GM18858 (cell line): Measurements from ENCODE around the gene VAPB.
A peak's percentile ranks its signal among the peaks of the same experiment; 100 is the strongest.
"Not testable (repeated sequence)": the region's sequence is repeated elsewhere in the genome, so short reads cannot be mapped to it uniquely, and the experiment has no call there.

Source experiments
- ATAC-seq: cut with Tn5 transposase; IDR thresholded peaks from one replicate; pipeline ENCODE4 v1.9.1; 2021; ENCODE audit not compliant: unreplicated experiment

VAPB gene

DNA sequence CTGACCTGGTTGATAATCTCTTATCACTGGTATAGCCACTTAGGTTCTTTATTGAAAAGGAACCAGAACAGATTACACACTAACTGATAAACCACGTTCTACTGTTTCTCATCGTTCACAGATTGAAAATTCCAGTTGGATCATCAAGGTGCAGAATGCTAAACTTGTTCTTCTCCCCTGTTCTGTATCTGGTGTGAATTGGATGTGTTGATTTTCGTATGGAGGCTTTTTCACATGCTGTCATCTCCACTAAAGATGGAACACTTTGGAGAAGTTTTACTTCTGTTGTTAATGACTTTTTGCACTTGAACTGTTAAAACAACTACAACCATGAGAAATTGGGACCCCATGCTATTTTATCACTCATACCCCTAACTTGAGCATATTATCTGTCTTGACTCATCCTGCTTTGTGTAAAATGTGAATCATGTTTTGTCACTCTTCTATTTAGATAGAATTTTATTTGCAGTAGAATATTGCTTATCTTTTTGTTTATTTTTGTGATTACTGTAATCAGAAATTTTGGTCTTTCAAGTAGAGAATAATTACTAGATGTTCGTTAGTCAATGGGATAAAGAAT lies 17.5 kb downstream of the VAPB start:
- ATAC-seq: no peak

DNA sequence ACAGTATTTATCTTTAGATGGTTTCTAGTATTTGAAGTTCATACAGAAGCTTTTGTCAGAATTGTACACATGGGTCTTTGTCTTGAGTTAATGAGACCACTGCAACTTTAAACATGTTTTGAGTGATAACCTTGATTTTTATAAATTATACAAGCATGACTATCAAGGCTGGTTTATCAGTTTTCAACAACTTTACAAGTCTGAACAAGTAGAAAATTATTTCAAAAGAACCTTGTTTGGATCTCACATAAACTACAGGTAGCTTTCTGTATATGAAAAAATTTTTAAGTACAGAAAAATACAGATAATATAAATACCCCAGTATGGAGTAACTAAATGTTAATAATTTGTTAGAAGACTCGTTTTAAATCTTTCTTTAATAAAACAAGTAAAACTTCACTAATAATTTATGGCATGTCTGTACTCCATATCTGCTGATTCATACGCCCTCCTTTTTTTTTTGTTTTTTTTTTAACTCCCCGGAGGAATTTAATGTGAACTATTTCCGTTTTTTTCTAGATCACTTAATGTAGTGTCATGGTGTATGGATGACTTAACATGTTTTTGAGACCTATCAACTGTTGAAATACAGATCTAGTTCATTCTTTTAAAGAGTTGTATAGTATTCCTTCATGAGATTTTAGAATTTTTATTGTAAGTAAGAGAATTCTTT lies 18.3 kb downstream of the VAPB start:
- ATAC-seq: no peak

DNA sequence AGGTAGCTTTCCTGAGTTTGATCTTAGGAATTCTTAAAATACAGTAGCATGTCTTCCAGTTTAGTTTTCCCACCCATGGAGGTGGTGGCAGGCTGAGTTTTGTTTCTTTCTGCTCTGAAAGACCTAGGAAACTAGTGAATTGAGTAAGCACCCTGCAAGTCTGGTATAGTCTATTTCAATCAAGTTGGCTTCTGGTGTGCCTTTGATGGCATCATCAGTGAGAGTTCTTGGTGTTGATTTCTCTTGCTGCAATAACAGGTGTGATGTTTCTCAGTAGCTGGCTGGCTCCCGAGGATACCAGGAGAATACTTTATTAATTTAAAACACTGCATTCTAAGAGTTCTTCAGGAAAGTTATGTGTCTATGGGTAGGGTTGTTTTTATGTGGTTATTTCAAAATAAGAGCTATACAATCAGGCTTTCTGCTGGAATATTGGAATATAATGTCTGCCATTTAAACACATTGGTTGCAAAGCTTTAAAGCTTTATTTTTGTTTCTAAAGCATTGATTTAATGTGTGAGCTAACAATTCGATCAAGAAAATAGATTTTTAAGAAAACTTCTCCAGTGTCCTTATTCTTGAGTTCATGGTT lies 19.0 kb downstream of the VAPB start:
- peak; percentile 45 for ATAC-seq

DNA sequence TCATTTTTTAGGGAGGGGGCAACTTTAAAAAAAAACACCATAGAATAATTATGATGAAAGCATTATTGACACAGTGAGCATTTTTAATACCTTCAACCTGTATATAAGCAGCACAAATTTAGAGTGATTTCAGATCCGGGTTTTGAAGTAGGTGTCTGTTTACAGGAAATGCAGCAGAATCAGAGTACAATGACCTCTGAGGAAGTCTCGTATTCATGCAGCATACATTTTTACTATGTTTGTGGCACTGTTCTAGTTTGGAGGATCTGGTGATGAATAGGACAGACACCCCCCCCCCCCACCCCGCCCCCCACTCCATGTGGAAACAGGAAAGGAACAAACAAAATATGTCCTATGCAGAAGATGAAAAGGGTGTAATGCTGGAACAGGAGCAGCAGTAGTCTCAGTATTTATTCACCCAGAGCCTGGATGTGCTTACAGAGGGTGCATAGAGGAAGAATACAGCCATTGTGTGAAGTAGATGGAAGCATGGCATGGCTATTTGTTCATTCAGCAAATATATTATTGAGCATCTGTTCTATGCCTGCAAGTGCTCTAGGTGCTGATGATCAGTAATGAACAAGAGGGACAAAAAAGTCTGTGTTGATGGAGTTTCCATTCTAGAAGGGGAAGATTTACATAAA lies 19.7 kb downstream of the VAPB start:
- ATAC-seq: no peak

DNA sequence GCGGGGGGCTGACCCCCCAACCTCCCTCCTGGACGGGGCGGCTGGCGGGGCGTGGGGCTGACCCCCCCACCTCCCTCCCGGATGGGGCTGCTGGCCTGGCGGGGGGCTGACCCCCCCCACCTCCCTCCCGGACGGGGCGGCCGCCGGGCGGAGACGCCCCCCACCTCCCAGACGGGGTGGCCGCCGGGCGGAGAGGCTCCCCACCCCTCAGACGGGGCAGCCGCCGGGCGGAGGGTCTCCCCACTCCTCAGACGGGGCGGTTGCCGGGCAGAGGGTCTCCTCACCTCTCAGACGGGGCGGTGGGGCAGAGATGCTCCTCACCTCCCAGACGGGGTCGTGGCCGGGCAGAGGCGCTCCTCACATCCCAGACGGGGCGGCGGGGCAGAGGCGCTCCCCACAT lies 25.2 kb downstream of the VAPB start:
- not testable (repeated sequence) for ATAC-seq

DNA sequence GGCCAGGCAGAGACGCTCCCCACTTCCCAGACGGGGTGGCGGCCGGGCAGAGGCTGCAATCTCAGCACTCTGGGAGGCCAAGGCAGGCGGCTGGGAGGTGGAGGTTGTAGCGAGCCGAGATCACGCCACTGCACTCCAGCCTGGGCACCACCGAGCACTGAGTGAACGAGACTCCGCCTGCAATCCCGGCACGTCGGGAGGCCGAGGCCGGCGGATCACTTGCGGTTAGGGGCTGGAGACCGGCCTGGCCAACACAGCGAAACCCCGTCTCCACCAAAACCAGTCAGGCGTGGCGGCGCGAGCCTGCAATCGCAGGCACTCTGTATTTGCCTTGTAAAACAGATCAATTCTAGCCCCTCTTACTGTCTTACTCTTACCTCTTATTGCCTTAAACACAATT lies 25.8 kb downstream of the VAPB start:
- not testable (repeated sequence) for ATAC-seq

DNA sequence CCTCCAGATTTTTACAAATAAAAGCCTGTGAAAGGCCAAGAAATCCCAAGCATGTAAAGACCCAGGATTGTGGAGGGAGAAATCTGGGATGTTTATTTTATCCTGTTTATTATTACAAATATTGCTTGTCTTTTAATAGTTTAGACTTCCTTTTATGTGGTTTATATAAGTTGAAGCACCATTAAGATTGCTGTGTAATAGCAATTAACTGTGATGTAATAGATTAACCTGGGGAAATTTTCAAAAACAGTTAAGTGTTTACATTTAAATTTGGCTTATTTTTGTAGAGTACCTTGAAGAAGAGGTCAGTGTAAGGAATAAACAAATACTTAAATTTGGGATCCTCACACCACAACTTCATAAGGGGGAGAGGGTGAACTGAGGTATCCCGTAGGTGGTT lies 27.0 kb downstream of the VAPB start:
- no peak for ATAC-seq

DNA sequence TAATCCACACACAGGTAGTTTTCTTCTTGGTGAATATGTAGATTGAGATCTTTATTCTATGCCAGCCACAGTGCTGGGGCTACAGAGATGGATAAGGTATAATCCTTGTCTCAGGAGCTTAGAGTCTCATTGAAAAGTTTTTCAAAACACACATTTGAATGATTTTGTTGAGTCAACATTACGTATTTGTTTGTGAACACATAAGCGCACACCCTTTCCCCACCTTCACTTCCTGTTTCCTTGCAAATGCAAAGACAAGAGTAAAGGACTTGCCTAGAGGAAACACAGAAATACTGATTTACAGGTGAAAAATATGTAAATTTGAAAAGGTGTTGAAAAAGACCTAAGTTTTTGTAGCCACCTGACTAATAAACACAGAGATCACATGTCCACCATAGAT lies 27.8 kb downstream of the VAPB start:
- no peak for ATAC-seq

DNA sequence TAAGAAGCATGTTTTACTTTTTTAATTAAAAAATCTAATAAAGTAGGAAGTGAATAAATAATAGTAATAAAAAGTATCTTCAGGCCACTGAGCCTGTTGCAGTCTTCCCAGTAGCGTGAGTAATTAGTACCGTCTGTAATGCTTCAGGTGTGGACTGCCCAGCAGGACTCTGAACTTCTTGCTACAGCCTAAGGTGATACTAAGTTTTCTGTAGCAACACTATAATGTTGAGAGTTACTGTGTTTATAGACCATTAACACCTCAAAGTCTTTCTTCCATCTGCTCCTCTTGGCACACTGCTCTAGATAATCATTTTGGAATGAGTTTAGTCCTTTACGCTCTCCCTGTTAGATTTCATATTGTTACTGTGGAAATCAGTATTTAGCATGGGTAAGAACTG lies 28.4 kb downstream of the VAPB start:
- no peak for ATAC-seq

DNA sequence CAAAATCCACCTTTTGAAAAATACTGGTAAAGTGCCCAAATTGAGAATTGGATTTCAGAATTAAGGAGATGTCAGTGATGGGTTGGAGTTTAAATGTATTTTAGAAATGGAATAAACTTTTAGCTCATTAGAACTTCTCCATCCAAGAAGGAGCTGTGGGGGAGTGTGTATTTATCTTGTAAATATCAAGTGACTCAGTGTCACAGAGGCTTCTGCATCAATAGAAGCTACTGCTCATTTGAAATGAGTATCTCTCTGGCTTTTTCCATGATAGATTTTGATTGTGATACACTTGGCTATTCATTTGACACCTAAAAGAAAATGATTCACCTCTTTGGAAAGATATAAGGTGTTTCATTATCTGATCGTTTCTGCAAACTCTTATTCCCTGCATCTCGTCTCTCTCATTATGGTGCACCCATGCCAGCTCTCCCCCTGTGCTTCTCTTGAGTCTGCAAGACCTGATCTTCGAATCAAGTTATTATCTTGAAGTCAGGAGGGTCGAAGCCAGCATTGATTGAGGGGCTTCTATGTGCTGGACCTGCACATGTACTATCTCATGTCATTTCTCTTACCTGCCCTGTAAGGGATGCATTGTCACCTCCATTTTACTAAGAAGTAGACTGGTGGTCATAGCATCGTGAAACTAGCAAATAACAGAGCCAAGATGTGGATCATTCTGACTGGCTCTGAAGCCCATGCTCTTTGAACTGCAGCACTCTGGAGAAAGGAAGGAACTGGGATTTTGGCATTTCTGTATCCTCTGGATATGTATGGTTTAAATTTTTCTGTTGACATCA lies 30.1 kb downstream of the VAPB start:
- no peak for ATAC-seq

DNA sequence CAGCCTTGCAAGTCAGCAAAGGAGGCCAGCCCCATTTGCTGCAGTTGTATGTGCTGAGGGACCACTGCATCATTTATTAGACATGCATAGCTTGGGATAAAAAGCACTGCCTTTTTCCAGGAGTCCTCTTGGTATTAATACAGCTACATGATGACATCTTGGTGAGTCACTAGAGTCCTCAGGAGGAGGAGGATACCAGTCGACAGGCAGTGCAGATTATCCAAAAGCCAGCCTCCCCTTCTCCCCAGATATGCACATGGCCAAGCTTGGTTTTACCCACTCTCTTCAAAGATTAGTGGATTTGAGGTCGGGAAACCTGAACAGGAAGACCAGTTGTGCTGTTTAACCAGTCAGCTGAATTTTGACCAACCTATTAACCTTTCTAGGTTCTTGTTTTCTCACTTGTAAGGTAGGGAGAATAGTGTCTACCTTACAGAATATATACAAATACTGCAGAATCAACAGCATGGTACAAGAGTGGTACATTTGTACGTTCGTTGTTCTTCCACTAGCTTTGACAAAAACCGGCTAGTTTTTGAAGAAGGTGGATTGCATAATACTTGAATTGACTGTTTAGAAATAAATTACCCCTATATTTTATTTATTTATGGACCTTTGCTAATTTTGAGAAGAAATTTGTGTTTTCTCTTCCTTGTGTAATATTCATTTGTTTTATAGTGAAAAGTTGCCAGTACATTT lies 31.9 kb downstream of the VAPB start:
- ATAC-seq: no peak

DNA sequence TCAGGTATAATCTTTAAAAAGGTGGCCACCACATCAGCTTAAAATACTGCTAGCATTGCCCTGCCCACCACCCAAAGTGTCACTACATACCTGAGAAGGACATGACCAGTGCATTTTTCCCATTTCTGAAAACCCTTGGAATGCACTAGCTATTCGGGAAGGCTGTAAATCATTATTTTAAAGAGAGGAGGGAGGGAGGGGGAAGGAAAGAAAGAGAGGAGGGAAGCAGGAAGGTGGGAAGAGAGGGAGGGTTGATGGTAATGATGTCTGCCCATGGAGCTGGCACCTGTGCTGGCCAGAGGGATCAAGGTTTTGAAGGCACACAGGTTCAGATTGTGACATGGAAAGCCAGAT lies 32.4 kb downstream of the VAPB start:
- no peak for ATAC-seq

DNA sequence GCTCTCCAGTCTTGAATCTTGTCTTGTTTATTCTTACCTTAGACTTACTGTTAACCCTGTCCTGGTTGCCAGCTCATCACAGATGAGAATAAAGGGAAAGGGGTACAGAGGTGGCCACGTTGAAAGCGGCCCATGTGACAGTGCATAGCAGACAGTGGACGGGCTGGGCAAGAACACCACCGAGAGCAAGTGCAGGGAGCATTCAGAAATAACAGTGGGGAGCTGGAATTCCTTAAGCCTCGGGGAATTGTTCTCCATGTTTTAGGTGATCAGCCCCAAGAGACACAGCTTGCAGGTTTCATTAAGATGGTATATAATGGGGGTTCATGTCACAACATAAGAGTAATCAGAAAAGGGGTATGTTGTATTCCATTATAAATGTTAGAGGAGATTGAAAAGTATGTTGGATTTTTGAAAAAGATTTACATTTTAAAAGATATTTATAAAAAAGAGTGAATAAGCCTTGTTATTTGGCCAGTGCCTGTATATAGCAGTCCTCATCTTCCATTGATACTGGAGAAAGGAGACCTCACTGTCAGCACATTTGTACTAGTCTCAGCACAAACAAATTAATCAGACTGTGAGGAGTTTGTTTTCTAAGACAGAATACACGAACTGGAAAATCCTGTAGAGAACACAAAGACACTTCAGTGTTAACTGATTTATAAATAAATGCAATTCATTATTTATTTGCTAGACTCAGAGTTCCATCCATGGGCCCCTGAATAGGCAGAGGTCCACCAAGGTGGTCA lies 35.4 kb downstream of the VAPB start:
- ATAC-seq: no peak

DNA sequence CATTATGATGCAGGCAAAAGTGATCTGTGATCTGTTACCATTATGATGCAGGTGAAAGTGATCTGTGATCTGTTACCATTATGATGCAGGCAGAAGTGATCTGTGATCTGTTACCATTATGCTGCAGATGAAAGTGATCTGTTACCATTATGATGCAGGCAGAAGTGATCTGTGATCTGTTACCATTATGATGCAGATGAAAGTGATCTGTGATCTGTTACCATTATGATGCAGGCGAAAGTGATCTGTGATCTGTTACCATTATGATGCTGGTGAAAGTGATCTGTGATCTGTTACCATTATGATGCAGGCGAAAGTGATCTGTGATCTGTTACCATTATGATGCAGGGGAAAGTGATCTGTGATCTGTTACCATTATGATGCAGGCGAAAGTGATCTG lies 38.5 kb downstream of the VAPB start:
- not testable (repeated sequence) for ATAC-seq

DNA sequence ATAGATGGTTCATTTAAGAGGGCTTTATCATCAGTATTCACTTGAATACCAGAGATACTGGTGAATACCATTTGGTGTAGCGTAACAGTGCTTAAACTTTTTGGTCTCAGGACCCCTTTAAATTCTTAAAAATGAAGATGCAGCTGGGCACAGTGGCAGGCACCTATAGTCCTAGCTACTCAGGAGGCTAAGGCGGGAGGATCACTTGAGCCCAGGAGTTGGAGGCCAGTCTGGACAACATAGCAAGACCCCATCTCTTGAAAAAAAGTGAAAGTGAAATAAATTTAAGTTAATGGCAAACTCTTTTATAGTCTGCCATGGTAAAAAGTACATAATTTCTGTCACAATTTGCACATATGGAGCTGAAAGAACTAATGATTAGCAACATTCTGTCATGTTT lies 39.3 kb downstream of the VAPB start:
- ATAC-seq: no peak

DNA sequence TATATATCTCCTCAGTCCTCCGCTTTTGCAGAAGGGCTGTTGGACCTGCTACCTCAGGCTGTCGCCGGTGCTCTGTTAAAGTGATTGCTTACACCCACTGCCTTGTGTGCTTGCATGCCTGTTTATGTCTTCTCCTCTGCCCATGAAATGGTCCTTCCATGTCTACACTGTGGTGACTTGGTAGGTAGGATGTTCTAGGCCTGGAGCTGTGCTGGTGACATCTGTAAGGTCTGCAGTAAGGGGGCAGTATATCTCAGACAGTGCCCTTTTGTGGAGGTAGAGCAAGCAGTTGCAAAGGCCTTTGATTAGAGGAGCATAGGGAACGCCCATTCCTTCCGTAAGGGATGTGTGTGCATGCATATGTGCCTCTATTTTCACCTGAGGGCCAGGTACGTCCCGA lies 40.3 kb downstream of the VAPB start:
- no peak for ATAC-seq

DNA sequence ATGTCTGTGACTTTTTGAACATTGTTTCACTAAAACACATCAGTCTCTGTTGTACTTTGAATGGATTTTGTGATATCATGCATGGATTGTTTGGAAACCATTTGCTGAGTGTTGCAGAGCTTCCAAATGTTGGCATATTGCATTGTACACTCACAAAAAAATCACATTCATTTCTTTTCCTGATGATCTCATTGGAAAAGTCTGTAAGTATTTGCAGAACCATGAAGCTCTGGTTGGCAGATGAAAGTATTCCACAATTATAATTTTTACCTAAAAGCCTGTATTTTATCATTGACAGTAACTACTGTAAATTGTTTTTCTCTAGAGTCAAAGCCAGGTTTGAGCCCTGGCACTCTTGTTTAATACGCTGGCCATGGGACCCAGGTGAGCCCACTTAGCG lies 42.1 kb downstream of the VAPB start:
- no peak for ATAC-seq

DNA sequence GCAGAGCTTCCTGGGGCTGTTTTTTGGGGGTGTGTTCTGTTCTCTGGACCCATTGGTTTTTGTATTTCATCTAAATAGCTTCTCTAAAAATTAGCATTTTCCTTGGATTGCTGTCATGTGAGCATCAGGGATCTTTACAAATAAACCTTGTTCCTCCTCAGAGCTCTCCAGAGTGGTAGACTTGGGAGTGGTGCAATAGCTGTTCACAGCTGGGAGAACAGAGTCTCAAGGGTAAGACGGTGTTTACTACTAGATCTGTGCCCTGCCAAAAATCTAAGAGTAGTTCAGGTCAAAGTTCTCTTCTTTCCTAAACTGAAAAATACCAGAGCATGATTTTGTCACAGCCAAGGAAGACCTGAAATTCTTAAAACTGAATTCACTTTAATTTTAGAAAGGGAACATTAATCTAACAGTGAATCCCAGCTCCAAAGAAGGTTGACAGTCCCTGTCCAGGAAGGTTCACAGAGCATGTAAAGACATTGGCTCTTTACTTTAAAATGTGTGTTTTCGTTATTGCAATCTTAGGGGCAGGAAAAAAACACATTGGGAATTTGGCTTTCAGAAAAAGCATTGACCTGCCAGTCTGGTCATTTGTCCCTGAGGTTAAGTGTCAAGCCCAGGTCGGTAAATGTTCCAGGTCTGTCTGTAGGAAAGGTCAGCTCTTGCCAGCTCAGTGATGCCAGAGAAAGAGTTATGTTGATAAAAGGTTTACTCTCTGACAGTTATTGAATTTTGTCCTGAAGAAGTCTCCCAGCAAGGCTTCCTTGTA lies 43.3 kb downstream of the VAPB start:
- ATAC-seq: no peak

DNA sequence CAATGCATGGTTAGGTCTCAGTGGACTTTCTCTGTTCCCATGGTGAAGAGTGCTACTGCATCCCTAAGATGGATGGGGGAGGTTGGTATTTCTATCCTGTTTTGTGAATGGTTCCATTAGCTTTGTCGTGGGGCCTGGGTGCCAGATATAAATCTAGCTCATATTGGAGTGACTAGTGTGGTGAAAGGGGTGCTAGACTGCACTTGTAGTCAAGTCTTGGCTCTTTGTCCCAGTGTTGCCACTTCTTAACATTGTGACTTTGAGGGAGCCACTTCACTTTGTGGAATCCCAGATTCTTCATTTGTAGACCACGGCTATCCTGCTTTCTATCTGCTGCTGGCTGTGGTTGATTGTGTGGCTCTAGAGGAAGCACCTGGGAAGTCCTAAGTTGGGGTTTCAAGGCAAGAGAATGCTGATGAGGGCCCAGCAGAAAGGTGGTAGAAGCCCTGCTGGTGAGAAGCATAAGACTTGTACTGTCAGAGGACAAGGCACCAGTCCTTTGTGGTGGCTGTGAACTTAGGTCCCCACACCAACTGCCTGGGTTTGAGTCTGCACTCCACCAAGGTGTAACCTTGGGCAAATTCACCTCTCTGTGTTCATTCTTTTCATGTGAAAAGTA lies 44.1 kb downstream of the VAPB start:
- no peak for ATAC-seq
